ENCODE measurements around the gene COA7.

DNA sequence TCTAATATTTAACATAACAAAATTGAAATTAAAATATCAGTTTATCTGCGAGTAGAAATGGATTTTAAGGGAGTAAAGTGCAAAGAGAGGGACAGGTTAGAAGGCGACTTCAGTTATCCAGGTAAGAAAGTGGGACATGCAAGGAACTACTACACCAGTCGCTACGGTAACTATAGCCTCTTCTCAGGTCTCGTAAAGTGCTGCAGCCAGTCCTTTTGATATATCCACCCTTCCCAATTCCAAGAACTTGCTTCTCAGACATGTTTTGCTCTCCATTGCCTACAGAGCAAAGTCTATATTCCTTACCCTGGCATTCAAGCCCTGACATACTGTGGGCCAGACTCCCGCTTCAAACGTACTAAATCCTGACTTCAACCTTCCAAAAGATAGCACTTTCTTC, 2.5 kb downstream of the COA7 start:
- TF ChIP-seq, protein P1, sequence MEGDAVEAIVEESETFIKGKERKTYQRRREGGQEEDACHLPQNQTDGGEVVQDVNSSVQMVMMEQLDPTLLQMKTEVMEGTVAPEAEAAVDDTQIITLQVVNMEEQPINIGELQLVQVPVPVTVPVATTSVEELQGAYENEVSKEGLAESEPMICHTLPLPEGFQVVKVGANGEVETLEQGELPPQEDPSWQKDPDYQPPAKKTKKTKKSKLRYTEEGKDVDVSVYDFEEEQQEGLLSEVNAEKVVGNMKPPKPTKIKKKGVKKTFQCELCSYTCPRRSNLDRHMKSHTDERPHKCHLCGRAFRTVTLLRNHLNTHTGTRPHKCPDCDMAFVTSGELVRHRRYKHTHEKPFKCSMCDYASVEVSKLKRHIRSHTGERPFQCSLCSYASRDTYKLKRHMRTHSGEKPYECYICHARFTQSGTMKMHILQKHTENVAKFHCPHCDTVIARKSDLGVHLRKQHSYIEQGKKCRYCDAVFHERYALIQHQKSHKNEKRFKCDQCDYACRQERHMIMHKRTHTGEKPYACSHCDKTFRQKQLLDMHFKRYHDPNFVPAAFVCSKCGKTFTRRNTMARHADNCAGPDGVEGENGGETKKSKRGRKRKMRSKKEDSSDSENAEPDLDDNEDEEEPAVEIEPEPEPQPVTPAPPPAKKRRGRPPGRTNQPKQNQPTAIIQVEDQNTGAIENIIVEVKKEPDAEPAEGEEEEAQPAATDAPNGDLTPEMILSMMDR (conservative IDR thresholded peaks at IDR 0.05) = no peak
- no peak for TF ChIP-seq EZH2 (IDR thresholded peaks at IDR 0.05; ENCODE audit: low read depth)
